ENCODE results near the gene LAMA3. TPM values are rescaled to one million over a fixed set of nuclear protein-coding genes. Genes with fewer than 3 reads are reported as not detected.
A peak's percentile ranks its signal among the peaks of the same experiment; 100 is the strongest.

LAMA3 gene
- total and polyA plus RNA-seq, 8 donors: 2.1 to 13.9 (median 5.1) TPM

DNA sequence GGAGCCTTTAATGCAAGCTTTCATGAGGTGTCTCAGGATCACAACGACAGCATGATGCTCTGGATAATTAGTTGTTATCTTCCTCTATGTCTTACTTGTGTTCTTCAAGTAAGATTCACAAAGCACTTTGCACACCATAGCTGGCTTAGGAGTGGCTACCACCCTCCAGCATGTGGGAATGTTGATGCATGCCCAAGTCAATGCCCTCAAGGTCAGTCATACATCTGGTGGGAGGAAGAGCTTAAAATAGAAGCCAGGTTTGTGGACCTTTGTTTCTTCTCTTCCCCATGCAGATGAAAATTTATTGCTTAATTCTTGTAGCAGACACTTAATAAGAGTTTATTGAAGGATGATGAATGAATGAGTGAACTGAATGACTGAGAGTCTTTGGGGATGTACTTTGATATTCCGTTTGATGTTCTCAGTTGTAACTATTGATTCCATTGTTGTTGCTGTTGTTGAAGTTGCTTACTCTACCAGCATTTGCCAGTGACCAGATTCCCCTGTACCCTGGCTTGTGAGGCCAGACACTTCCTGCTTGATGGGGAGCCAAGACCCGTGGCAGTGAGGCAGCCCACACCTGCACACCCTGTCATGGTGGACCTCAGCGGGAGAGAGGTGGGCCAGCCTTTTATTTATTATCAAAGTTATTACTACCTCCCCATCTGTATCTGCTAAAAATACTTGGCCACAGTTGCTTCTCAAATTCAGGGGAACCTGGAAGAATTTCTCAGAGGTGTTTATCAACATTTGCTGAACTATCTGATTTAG is 137.8 kb downstream of the LAMA3 start:
- H3K4me1 ChIP-seq: no peaks in the 10 kb centered on the region
- ATAC-seq (no peak), DNase-seq (no peak), FAIRE-seq (no peak)
- TF ChIP-seq, protein P1, sequence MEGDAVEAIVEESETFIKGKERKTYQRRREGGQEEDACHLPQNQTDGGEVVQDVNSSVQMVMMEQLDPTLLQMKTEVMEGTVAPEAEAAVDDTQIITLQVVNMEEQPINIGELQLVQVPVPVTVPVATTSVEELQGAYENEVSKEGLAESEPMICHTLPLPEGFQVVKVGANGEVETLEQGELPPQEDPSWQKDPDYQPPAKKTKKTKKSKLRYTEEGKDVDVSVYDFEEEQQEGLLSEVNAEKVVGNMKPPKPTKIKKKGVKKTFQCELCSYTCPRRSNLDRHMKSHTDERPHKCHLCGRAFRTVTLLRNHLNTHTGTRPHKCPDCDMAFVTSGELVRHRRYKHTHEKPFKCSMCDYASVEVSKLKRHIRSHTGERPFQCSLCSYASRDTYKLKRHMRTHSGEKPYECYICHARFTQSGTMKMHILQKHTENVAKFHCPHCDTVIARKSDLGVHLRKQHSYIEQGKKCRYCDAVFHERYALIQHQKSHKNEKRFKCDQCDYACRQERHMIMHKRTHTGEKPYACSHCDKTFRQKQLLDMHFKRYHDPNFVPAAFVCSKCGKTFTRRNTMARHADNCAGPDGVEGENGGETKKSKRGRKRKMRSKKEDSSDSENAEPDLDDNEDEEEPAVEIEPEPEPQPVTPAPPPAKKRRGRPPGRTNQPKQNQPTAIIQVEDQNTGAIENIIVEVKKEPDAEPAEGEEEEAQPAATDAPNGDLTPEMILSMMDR (IDR thresholded peaks at IDR 0.05): no peak
- H3K27me3 ChIP-seq: no peaks in the 10 kb centered on the region
- no peaks in the 10 kb centered on the region for H3K36me3 ChIP-seq
- H3K27ac ChIP-seq: no peak overlapping the region
- intact Hi-C loops (cut with DNase I): no loop called here
- 78 to 81% methylated on average over 4 of the region's 4 CpGs for WGBS, 2 donors
- H3K9me3 ChIP-seq: no peaks in the 10 kb centered on the region
- no peak overlapping the region for H3K4me3 ChIP-seq

- ATAC-seq (no peak), FAIRE-seq (no peak), DNase-seq (no peak)
- TF ChIP-seq, protein P1 (IDR thresholded peaks at IDR 0.05): no peak
- Histone ChIP-seq H3K9me3 (no peaks in the 10 kb centered on the region), H3K4me3 (no peak overlapping the region), H3K4me1 (no peaks in the 10 kb centered on the region), H3K27ac (no peak overlapping the region), H3K36me3 (no peaks in the 10 kb centered on the region), H3K27me3 (no peaks in the 10 kb centered on the region)
- WGBS, 2 donors: 84 to 85% methylated on average over 4 of the region's 4 CpGs
- intact Hi-C loops (cut with DNase I): no loop called here
Observed at GRCh38 chr18:23827681-23828080, 138.4 kb downstream of the LAMA3 start.

DNA sequence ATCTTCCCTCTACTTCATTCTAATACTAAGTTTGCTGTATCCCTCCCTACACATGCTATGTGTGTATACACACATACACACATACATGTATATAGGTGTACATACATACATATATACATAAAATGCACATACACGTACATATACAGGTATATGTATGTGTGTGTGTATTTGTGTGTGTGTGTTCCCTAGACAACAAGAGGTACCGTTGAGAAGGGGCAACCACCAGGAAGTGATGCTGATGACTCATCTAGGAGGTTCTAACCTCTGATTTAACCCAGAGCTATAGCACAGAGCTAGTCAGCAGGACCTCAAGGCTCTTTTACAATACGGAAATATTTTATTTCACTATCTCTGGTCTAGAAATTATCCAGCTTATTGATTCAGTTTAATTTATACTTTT is 139.2 kb downstream of the LAMA3 start:
- no peaks in the 10 kb centered on the region for H3K36me3 ChIP-seq
- ATAC-seq (peak in 3 of 4 donors; percentile 40 to 77 (median 63)), FAIRE-seq (no peak), DNase-seq (no peak)
- no peaks in the 10 kb centered on the region for H3K27me3 ChIP-seq
- H3K4me1 ChIP-seq: no peaks in the 10 kb centered on the region
- H3K9me3 ChIP-seq: no peaks in the 10 kb centered on the region
- intact Hi-C loops (cut with DNase I): no loop called here
- no peak overlapping the region for H3K4me3 ChIP-seq
- TF ChIP-seq, protein P1 (IDR thresholded peaks at IDR 0.05): no peak
- H3K27ac ChIP-seq: no peak overlapping the region
- WGBS, 2 donors: 55 to 67% methylated on average over 3 of the region's 3 CpGs

DNA sequence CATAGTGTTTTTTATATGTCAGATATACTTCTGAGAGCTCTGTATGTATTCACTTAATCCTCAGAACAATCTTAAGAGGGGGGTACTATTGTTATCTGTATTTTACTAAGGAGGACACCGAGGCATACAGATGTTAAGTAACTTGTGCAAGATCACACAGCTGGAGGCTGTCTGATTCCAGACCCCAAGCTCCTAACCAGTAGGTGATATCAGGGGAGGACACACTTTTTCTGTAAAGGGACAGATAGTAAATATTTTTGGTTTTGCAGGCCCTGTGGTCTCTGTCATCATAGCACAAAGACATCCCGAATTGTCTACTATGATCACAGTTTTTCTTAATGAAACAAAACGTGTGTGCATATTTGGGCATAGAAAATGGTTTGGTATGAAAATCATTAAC is 143.7 kb downstream of the LAMA3 start:
- intact Hi-C loops (cut with DNase I): no loop called here
- no peak overlapping the region for H3K27ac ChIP-seq
- H3K4me1 ChIP-seq: no peaks in the 10 kb centered on the region
- no peak for DNase-seq
- no peaks in the 10 kb centered on the region for H3K36me3 ChIP-seq
- H3K27me3 ChIP-seq: no peaks in the 10 kb centered on the region
- no peak overlapping the region for H3K4me3 ChIP-seq
- TF ChIP-seq, protein P1 (IDR thresholded peaks at IDR 0.05): no peak
- no peak for FAIRE-seq
- H3K9me3 ChIP-seq: no peaks in the 10 kb centered on the region
- ATAC-seq: no peak
- WGBS, 2 donors: 73 to 76% methylated on average over 3 of the region's 3 CpGs

DNA sequence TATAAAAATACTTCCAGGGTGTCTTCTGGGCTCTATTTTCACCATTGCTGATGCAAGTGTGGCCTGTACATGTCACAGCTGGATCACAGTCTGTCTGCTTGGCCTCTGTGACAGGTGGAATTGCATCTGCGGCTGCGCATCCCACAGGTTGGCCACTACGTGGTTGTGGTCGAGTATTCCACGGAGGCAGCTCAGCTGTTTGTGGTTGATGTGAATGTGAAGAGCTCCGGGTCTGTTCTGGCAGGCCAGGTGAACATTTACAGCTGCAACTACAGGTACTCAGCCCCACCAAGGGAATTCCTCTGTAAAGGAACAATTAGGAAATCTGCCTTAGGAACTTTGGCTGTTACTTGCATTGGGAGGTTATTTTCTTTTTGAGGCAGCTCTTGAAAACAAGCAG is 144.5 kb downstream of the LAMA3 start:
- H3K4me3 ChIP-seq: no peak overlapping the region
- H3K27ac ChIP-seq: no peak overlapping the region
- FAIRE-seq: no peak
- no peaks in the 10 kb centered on the region for H3K27me3 ChIP-seq
- no peaks in the 10 kb centered on the region for H3K36me3 ChIP-seq
- TF ChIP-seq, protein P1 (IDR thresholded peaks at IDR 0.05): no peak
- no peak for DNase-seq
- no peaks in the 10 kb centered on the region for H3K4me1 ChIP-seq
- 88 to 89% methylated on average over 6 of the region's 6 CpGs for WGBS, 2 donors
- no peak for ATAC-seq
- intact Hi-C loops (cut with DNase I): no loop called here
- H3K9me3 ChIP-seq: no peaks in the 10 kb centered on the region
